BLaER1 (cell line): ENCODE data around the gene LRRC37B.
"Not testable (repeated sequence)": the region's sequence is repeated elsewhere in the genome, so short reads cannot be mapped to it uniquely, and the experiment has no call there.

Source experiments
- H3K27ac ChIP-seq: shearing (Covaris generic); formaldehyde crosslinking; 2 replicates; pipeline ENCODE4 v1.8.1; 2022
- H3K27me3 ChIP-seq: shearing (Covaris generic); formaldehyde crosslinking; 2 replicates; pipeline ENCODE4 v1.8.1; 2022
- H3K36me3 ChIP-seq: shearing (Covaris generic); formaldehyde crosslinking; 2 replicates; pipeline ENCODE4 v1.8.1; 2022
- H3K4me1 ChIP-seq: shearing (Covaris generic); formaldehyde crosslinking; 2 replicates; pipeline ENCODE4 v1.8.1; 2022
- H3K4me2 ChIP-seq: shearing (Covaris generic); formaldehyde crosslinking; 2 replicates; pipeline ENCODE4 v1.8.1; 2022
- H3K4me3 ChIP-seq: shearing (Covaris generic); formaldehyde crosslinking; 2 replicates; pipeline ENCODE4 v1.8.1; 2022
- H3K9ac ChIP-seq: shearing (Covaris generic); formaldehyde crosslinking; 2 replicates; pipeline ENCODE4 v1.8.1; 2022
- H3K9me3 ChIP-seq: shearing (Covaris generic); formaldehyde crosslinking; 2 replicates; pipeline ENCODE4 v1.8.1; 2022
- H4K20me1 ChIP-seq: shearing (Covaris generic); formaldehyde crosslinking; 2 replicates; pipeline ENCODE4 v1.8.1; 2022
- Cebpa-rat ChIP-seq: shearing (Covaris generic); IDR thresholded peaks from 2 replicates; pipeline ENCODE4 v1.8.1; 2022

LRRC37B gene

GRCh38 chr17:32006957-32007462, at the start of gene LRRC37B:
TSS of gene LRRC37B (plus strand) at chr17:32007383. CDS start at chr17:32021393, 14,010 bp downstream.
- Histone ChIP-seq H3K4me2 (peak within 1 kb of the TSS; percentile 99), H3K36me3 (peaks cover 12% of the 10 kb centered on the region), H3K4me1 (peaks cover 23% of the 10 kb centered on the region), H3K27ac (peak within 1 kb of the TSS; percentile 91), H3K4me3 (peak within 1 kb of the TSS; percentile 98), H3K9ac (peak within 1 kb of the TSS; percentile 92), H3K27me3 (no peaks in the 10 kb centered on the region; the same call in 1 of the 2 replicates), H3K9me3 (no peaks in the 10 kb centered on the region), H4K20me1 (peaks cover 10% of the 10 kb centered on the region; the same call in 1 of the 2 replicates)
- TF ChIP-seq Cebpa-rat = no peak

DNA sequence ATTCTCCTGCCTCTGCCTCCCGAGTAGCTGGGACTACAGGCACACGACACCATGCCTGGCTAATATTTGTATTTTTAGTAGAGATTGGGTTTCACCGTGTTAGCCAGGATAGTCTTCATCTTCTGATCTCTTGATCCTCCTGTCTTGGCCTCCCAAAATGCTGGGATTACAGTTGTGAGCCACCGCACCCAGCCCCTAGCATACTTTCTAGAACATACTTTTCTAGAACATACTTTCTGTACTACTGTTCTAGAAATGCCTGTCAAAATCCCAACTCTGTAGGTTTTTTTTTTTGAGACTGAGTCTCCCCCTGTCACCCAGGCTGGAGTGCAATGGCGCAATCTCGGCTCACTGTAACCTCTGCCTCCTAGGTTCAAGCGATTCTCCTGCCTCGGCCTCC, 43.1 kb upstream of the LRRC37B start:
- H3K27ac ChIP-seq, H3K4me3 ChIP-seq, H3K4me1 ChIP-seq, H3K9ac ChIP-seq, H3K27me3 ChIP-seq, H3K4me2 ChIP-seq, H3K9me3 ChIP-seq: not testable (repeated sequence)
- Histone ChIP-seq H4K20me1 (peaks cover 37% of the 10 kb centered on the region; the same call in 1 of the 2 replicates), H3K36me3 (peaks cover 86% of the 10 kb centered on the region)

GRCh38 chr17:31967648-31968047, 39.5 kb upstream of the LRRC37B start:
- peaks cover 42% of the 10 kb centered on the region; the same call in 1 of the 2 replicates for H4K20me1 ChIP-seq
- no peaks in the 10 kb centered on the region for H3K27me3 ChIP-seq
- H3K27ac ChIP-seq = no peak overlapping the region
- TF ChIP-seq Cebpa-rat = no peak
- H3K9me3 ChIP-seq = no peaks in the 10 kb centered on the region
- no peak overlapping the region for H3K4me2 ChIP-seq
- no peak overlapping the region for H3K4me3 ChIP-seq
- H3K9ac ChIP-seq = no peak overlapping the region
- H3K4me1 ChIP-seq = no peaks in the 10 kb centered on the region
- H3K36me3 ChIP-seq = peaks cover 84% of the 10 kb centered on the region

DNA sequence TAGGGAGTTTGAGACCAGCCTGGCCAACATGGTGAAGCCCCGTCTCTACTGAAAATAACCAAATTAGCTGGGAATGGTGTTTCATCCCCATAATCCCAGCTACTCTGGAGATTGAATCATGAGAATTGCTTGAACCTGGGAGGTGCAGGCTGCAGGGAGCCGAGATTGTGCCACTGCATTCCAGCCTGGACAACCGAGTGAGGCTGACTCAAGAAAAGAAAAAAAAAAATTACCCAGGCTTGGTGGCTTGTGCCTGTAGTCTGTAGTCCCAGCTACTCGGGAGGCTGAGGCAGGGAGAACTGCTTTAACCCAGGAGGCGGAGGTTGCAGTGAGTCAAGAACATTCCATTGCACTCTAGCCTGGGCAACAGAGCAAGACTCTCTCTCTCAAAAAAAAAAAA, 36.8 kb upstream of the LRRC37B start:
- H3K27me3 ChIP-seq = not testable (repeated sequence)
- H3K36me3 ChIP-seq = peaks cover 76% of the 10 kb centered on the region

GRCh38 chr17:31974269-31975071, 32.7 kb upstream of the LRRC37B start:
- not testable (repeated sequence) for H3K27me3 ChIP-seq, H3K4me3 ChIP-seq, H3K27ac ChIP-seq, H3K4me1 ChIP-seq, H3K9me3 ChIP-seq, H3K9ac ChIP-seq, H3K4me2 ChIP-seq
- Histone ChIP-seq H4K20me1 (0 out of 2 replicates have a peak, but pooled peaks cover 10% of the 10 kb centered on the region), H3K36me3 (peaks cover 72% of the 10 kb centered on the region)

More for the DNA sequence above, 36.8 kb upstream of the LRRC37B start:
- H4K20me1 ChIP-seq = peaks cover 29% of the 10 kb centered on the region; the same call in 1 of the 2 replicates
- H3K9ac ChIP-seq, H3K4me3 ChIP-seq, H3K27ac ChIP-seq, H3K4me2 ChIP-seq, H3K4me1 ChIP-seq, H3K9me3 ChIP-seq: not testable (repeated sequence)

DNA sequence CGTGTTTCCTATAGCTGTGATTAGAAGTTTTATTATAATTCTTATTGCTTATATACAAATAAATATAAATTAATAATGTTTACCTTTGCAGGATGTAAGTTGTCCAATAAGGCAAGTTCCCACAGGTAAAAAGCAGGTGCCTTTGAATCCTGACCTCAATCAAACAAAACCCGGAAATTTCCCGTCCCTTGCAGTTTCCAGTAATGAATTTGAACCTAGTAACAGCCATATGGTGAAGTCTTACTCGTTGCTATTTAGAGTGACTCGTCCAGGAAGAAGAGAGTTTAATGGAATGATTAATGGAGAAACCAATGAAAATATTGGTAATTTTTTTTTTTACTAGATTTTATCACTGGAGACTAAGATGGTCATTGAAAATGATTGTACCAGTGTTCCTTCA, 31.8 kb upstream of the LRRC37B start:
- peaks cover 65% of the 10 kb centered on the region for H3K36me3 ChIP-seq
- not testable (repeated sequence) for H3K27ac ChIP-seq, H3K4me1 ChIP-seq, H3K9ac ChIP-seq, H3K4me2 ChIP-seq, H3K9me3 ChIP-seq, H4K20me1 ChIP-seq, H3K4me3 ChIP-seq, H3K27me3 ChIP-seq

- H3K4me3 ChIP-seq, H3K4me2 ChIP-seq, H3K27ac ChIP-seq, H3K9me3 ChIP-seq, H3K4me1 ChIP-seq, H3K9ac ChIP-seq, H4K20me1 ChIP-seq, H3K27me3 ChIP-seq: not testable (repeated sequence)
- H3K36me3 ChIP-seq = peaks cover 98% of the 10 kb centered on the region
These were observed 15.4 kb upstream of the LRRC37B start for GRCh38 chr17:31991821-31992220.

- Histone ChIP-seq H3K4me2 (no peak overlapping the region), H3K4me1 (no peaks in the 10 kb centered on the region), H3K36me3 (peaks cover 87% of the 10 kb centered on the region), H3K9me3 (no peaks in the 10 kb centered on the region), H3K27ac (no peak overlapping the region), H3K27me3 (no peaks in the 10 kb centered on the region), H3K4me3 (no peak overlapping the region), H4K20me1 (no peaks in the 10 kb centered on the region), H3K9ac (no peak overlapping the region)
- TF ChIP-seq Cebpa-rat = no peak
These were observed 10.2 kb upstream of the LRRC37B start for GRCh38 chr17:31997005-31997404.

DNA sequence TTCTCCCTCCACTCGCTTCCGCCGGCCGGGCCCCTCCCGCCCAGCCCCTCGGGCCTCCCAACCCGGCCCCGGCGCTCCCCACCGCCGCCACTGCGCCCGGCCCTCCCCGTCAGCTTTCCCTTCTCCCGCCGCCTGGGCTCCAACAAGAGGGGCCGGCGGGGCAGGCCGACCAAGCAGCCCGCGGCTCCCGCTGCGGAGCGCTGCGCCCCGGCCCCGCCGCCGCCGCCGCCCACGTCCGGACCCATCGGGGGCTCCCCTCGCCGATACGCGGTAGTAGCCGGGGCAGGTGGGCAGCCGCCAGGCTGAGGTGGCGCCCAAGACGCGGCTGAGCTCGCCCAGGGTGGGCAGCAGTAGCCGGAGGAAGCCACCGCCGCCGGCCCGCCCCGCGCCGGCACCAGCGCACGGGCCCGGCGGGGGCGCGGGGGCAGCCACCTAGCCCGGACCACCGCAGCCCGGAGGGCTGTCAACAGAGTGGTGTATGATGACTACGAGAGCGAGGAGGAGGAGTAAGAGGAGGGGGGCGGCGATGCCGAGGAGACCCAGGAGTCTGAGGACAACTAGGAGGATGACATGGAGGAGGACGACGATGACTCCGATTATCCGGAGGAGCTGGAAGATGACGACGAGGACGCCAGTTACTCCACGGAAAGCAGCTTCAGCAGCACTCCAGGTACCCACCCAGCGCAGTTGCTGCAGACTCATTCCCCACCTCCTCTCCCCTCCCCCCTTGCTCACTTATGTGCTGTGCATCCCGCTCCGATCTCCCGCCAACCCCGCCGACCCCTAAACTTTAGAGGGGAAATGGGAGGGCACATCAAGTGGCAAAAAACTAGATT, 498 bp downstream of the LRRC37B start:
- H3K9ac ChIP-seq = peak overlapping the region; percentile 92
- H3K27me3 ChIP-seq = no peaks in the 10 kb centered on the region; the same call in 1 of the 2 replicates
- peak overlapping the region; percentile 91 for H3K27ac ChIP-seq
- H3K4me3 ChIP-seq = peak overlapping the region; percentile 98
- peaks cover 23% of the 10 kb centered on the region for H3K4me1 ChIP-seq
- H3K9me3 ChIP-seq = no peaks in the 10 kb centered on the region
- H3K36me3 ChIP-seq = peaks cover 14% of the 10 kb centered on the region
- peaks cover 15% of the 10 kb centered on the region; the same call in 1 of the 2 replicates for H4K20me1 ChIP-seq
- no peak for TF ChIP-seq Cebpa-rat
- H3K4me2 ChIP-seq = peak overlapping the region; percentile 81

DNA sequence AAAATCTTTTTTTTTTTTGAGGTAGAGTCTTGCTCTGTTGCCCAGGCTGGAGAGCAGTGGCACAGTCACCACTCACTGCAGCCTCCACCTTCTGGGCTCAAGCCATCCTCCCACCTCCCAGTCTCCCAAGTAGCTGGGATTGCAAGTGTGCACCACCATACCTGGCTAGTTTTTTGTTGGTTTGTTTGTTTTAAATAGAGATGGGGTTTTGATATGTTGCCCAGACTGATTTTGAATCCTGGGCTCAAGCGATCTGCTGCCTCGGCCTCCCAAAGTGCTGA, 2.0 kb downstream of the LRRC37B start:
- Histone ChIP-seq H3K4me1 (peaks cover 23% of the 10 kb centered on the region), H3K36me3 (peaks cover 19% of the 10 kb centered on the region), H3K27me3 (no peaks in the 10 kb centered on the region; the same call in 1 of the 2 replicates), H3K9ac (peak overlapping the region; percentile 92; the same call in 1 of the 2 replicates), H3K27ac (no peak overlapping the region), H4K20me1 (peaks cover 16% of the 10 kb centered on the region; the same call in 1 of the 2 replicates), H3K4me3 (peak overlapping the region; percentile 98), H3K4me2 (peak overlapping the region; percentile 81), H3K9me3 (no peaks in the 10 kb centered on the region)
- TF ChIP-seq Cebpa-rat = no peak
